ENCODE data around the gene GNG14.
"Not testable (repeated sequence)": the region's sequence is repeated elsewhere in the genome, so short reads cannot be mapped to it uniquely, and the experiment has no call there.

Gene GNG14

GRCh38 chr19:12725612-12726011 lies 37.8 kb downstream of the GNG14 start:
- DNase-seq, result not testable (repeated sequence)

GRCh38 chr19:12726988-12727316 lies 39.2 kb downstream of the GNG14 start:
- no peak for DNase-seq

GRCh38 chr19:12727745-12728433 lies 40.1 kb downstream of the GNG14 start:
- no peak for DNase-seq

- DNase-seq, result no peak
Observed at GRCh38 chr19:12730064-12730463, 42.3 kb downstream of the GNG14 start.

GRCh38 chr19:12731337-12731736 lies 43.5 kb downstream of the GNG14 start:
- DNase-seq, result no peak

- DNase-seq, result peak; percentile 57 to 66
Observed at GRCh38 chr19:12733369-12734214, 45.8 kb downstream of the GNG14 start.

- DNase-seq, result peak; percentile 78 to 83
Observed at GRCh38 chr19:12736995-12737834, 49.4 kb downstream of the GNG14 start, which contains the start of gene GET3. Gene GET3, plus strand, starts transcription at chr19:12737497. Its CDS starts 9 bp downstream, at chr19:12737506.

- DNase-seq, result no peak
Observed at GRCh38 chr19:12737835-12738351, 50.1 kb downstream of the GNG14 start.
